Upper lobe of left lung (tissue), 6 donors: Measurements from ENCODE around the gene IKZF3. TPM values are rescaled to one million over a fixed set of nuclear protein-coding genes. Genes with fewer than 3 reads are reported as not detected.
A peak's percentile ranks its signal among the peaks of the same experiment; 100 is the strongest.
"Not testable (repeated sequence)": the region's sequence is repeated elsewhere in the genome, so short reads cannot be mapped to it uniquely, and the experiment has no call there.

Source experiments
- ATAC-seq, 2 donors: fragments of 200-7000 bp; cut with Tn5 transposase; one replicate each; pipeline ENCODE4 v1.9.1; 2022; ENCODE audit warnings: mild to moderate bottlenecking in 2 of 2, moderate library complexity in 2 of 2; ENCODE audit not compliant: low FRiP score in 2 of 2
- DNase-seq, 2 donors: peaks; one replicate each; pipeline ENCODE4 v3.0.0-alpha.2; 2019 to 2020
- H3K27ac ChIP-seq, 4 donors: fragments of 200-600 bp; sonication (generic); one replicate each; pipeline ENCODE4 v1.5.1; 2016 to 2019
- H3K27me3 ChIP-seq, 4 donors: fragments of 200-600 bp; sonication (generic); one replicate each; pipeline ENCODE4 v1.5.1; 2017 to 2019
- H3K36me3 ChIP-seq, 4 donors: fragments of 200-600 bp; sonication (generic); one replicate each; pipeline ENCODE4 v1.5.1; 2016 to 2019
- H3K4me1 ChIP-seq, 4 donors: fragments of 200-600 bp; sonication (generic); one replicate each; pipeline ENCODE4 v1.5.1; 2018 to 2019
- H3K4me3 ChIP-seq, 4 donors: fragments of 200-600 bp; sonication (generic); one replicate each; pipeline ENCODE4 v1.5.1; 2017 to 2019; ENCODE audit warnings: mild to moderate bottlenecking in 2 of 4, moderate library complexity in 1 of 4
- H3K9me3 ChIP-seq, 4 donors: fragments of 200-600 bp; sonication (generic); one replicate each; pipeline ENCODE4 v1.5.1; 2018 to 2019
- CTCF ChIP-seq, 6 experiments: fragments of 450-650 bp in 4 of 6; fragments of 200-600 bp in 2 of 6; sonication (generic) in 2 of 6; IDR thresholded peaks; one replicate each; pipeline ENCODE4 v1.5.1; 2016 to 2019; ENCODE audit warnings: antibody characterized with exemption in 6 of 6
- EP300 ChIP-seq, 4 donors: sonication (generic); formaldehyde crosslinking; IDR thresholded peaks; one replicate each; pipeline ENCODE4 v1.5.1; 2017; ENCODE audit warnings: antibody characterized with exemption in 4 of 4, control low read depth in 2 of 4
- POLR2A ChIP-seq, 4 donors: fragments of 450-650 bp; IDR thresholded peaks; one replicate each; pipeline ENCODE4 v1.5.1; 2016 to 2017; ENCODE audit warnings: antibody characterized with exemption in 4 of 4, mild to moderate bottlenecking in 2 of 4
- POLR2AphosphoS5 ChIP-seq, 2 donors: sonication (generic); formaldehyde crosslinking; IDR thresholded peaks; one replicate each; pipeline ENCODE4 v1.5.1; 2017; ENCODE audit warnings: antibody characterized with exemption in 2 of 2
- WGBS, 2 donors: methylation state at CpG; one replicate each; pipeline ENCODE4 v1.1.5; 2017 to 2018; 5-methylcytosine and 5-hydroxymethylcytosine counted together
- total RNA-seq, 6 donors: library from RNA; depleted of rRNA in 4 of 6; stranded (reverse); fragments of >200 nt in 4 of 6; gene quantifications; one replicate each; pipeline versions ENCODE4 v1.1.0 to v1.2.1, GENCODE V29; 2016 to 2021
- donor health status: DM: no; HTN: no; CAD: no; lungs with moderate emphysema.
- donor health status: DM: no; HTN: yes; CAD: no; lungs with severe emphysema.

Gene IKZF3
- total RNA-seq, 6 donors from 2014 or later, result 2.2 to 14.9 (median 4.9) TPM

- Histone ChIP-seq H3K36me3 (no peaks in the 10 kb centered on the region), H3K9me3 (no peaks in the 10 kb centered on the region), H3K4me1 (peaks cover 6 to 14% (median 9%) of the 10 kb centered on the region in 4 donors), H3K27ac (no peak overlapping the region), H3K4me3 (no peak overlapping the region), H3K27me3 (peaks cover 0 to 8% (median 4%) of the 10 kb centered on the region in 4 donors)
- ATAC-seq, result no peak
- TF ChIP-seq POLR2A (IDR thresholded peaks at IDR 0.05) (no peak), POLR2AphosphoS5 (IDR thresholded peaks at IDR 0.05) (no peak), EP300 (IDR thresholded peaks at IDR 0.05) (no peak), CTCF (IDR thresholded peaks at IDR 0.05) (no peak)
- 72 to 89% methylated on average over 5 of the region's 5 CpGs for WGBS, 2 donors
- DNase-seq, result no peak
Observed at GRCh38 chr17:39861235-39861634, 2.9 kb downstream of the IKZF3 start.

DNA sequence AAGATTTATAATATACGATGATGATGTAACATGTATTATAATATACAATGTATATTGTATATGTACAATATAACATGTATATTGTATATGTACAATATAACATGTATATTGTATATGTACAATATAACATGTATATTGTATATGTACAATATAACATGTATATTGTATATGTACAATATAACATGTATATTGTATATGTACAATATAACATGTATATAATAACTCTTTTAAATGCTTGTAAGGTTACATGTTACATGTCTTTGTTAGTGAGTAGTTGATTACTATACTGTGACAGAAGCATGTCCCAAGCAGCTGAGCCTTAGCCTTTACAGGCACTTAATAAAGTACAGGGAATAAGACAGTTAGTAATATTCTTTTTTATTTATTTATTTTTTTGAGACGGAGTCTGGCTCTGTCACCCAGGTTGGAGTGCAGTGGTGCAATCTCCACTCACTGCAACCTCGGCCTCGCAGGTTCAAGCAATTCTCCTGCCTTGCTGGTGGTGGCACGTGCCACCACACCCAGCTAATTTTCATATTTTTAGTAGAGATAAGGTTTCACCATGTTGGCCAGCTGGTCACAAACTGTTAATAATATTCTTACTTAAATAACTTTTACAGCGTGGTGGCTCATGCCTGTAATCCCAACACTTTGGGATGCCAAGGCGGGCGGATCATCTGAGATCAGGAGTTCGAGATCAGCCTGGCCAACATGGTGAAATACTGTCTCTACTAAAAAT, 8.0 kb downstream of the IKZF3 start:
- H3K36me3 ChIP-seq, H3K27me3 ChIP-seq, H3K4me1 ChIP-seq, H3K27ac ChIP-seq, H3K9me3 ChIP-seq, H3K4me3 ChIP-seq, ATAC-seq, DNase-seq: not testable (repeated sequence)
- WGBS, 2 donors, result 80 to 85% methylated on average over 9 of the region's 9 CpGs

DNA sequence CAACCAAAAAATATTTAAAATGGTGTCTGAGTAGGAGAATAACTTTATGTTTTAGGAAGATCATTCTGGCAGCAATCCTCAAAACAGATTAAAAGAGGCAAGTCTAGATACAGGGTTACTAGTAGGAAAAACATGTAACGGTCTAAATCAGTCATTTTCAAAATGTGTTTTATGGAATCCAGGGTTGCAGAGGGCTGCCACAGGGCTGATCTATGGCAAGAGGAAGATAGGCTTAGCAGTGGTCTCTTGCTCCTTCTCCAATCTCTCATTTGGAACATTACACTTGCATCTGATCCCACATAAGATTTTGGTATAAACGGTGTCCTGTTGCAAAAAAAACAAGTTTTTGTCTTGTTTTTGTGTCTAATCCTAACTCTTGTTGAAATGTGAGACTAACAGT, 9.2 kb downstream of the IKZF3 start:
- no peak overlapping the region for H3K4me3 ChIP-seq
- no peak overlapping the region for H3K27ac ChIP-seq
- WGBS, 2 donors, result 82 to 86% methylated on average over 2 of the region's 2 CpGs
- H3K4me1 ChIP-seq, result no peaks in the 10 kb centered on the region
- no peaks in the 10 kb centered on the region for H3K27me3 ChIP-seq
- no peak for ATAC-seq
- no peaks in the 10 kb centered on the region for H3K9me3 ChIP-seq
- TF ChIP-seq EP300 (IDR thresholded peaks at IDR 0.05), result no peak
- no peak for TF ChIP-seq POLR2A (IDR thresholded peaks at IDR 0.05)
- no peak for TF ChIP-seq CTCF (IDR thresholded peaks at IDR 0.05)
- TF ChIP-seq POLR2AphosphoS5 (IDR thresholded peaks at IDR 0.05), result no peak
- no peak for DNase-seq
- no peaks in the 10 kb centered on the region for H3K36me3 ChIP-seq

GRCh38 chr17:39852239-39852638, 11.9 kb downstream of the IKZF3 start:
- ATAC-seq (no peak), DNase-seq (no peak)
- no peak overlapping the region for H3K4me3 ChIP-seq
- TF ChIP-seq CTCF (IDR thresholded peaks at IDR 0.05) (no peak), EP300 (IDR thresholded peaks at IDR 0.05) (no peak)
- H3K4me1 ChIP-seq, result peaks cover 0 to 5% (median 0%) of the 10 kb centered on the region in 4 donors
- no peaks in the 10 kb centered on the region for H3K36me3 ChIP-seq
- no peaks in the 10 kb centered on the region for H3K27me3 ChIP-seq
- 40 to 46% methylated on average over 3 of the region's 3 CpGs for WGBS, 2 donors
- H3K9me3 ChIP-seq, result no peaks in the 10 kb centered on the region
- H3K27ac ChIP-seq, result no peak overlapping the region

GRCh38 chr17:39850186-39850585, 13.9 kb downstream of the IKZF3 start:
- ATAC-seq, H3K27ac ChIP-seq, H3K4me3 ChIP-seq, H3K36me3 ChIP-seq, H3K9me3 ChIP-seq, DNase-seq, H3K27me3 ChIP-seq: not testable (repeated sequence)
- H3K4me1 ChIP-seq, result peaks cover 0 to 10% (median 3%) of the 10 kb centered on the region in 4 donors

GRCh38 chr17:39848600-39848999, 15.5 kb downstream of the IKZF3 start:
- TF ChIP-seq POLR2A (IDR thresholded peaks at IDR 0.05), result no peak
- TF ChIP-seq CTCF (IDR thresholded peaks at IDR 0.05), result no peak
- no peak for TF ChIP-seq POLR2AphosphoS5 (IDR thresholded peaks at IDR 0.05)
- TF ChIP-seq EP300 (IDR thresholded peaks at IDR 0.05), result no peak
- ATAC-seq (no peak), DNase-seq (peak in 1 of 2 donors; percentile 28)
- Histone ChIP-seq H3K27ac (no peak overlapping the region), H3K27me3 (no peaks in the 10 kb centered on the region), H3K36me3 (no peaks in the 10 kb centered on the region), H3K4me1 (peaks cover 0 to 13% (median 3%) of the 10 kb centered on the region in 4 donors), H3K4me3 (no peak overlapping the region), H3K9me3 (no peaks in the 10 kb centered on the region)
- WGBS, 2 donors, result 66% methylated on average over 4 of the region's 4 CpGs
